ENCODE results near the gene ARSB. TPM values are rescaled to one million over a fixed set of nuclear protein-coding genes. Genes with fewer than 3 reads are reported as not detected.
A peak's percentile ranks its signal among the peaks of the same experiment; 100 is the strongest.

The ARSB gene
- total RNA-seq, 1 donor: 26.3 TPM

DNA sequence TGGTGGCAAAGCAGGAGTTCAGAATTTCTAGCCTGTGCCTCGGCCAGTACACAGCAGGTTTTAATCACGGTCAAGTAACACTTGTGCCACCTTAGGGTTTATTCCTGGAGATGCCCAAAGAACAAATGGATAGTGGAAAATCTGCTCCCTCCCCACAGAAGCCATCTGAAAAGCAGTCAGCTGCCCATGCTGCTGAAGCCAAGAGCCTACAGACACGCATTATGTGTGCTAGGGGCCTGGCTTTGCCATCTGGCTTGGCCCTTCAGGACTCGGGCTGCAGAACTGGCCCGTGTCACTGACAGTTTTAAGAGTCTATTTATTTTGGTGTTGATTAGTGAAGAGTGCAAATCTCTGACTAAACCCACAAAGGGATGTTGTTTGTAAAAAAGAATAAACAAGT lies 11.1 kb downstream of the ARSB start:
- TF ChIP-seq, protein P1, sequence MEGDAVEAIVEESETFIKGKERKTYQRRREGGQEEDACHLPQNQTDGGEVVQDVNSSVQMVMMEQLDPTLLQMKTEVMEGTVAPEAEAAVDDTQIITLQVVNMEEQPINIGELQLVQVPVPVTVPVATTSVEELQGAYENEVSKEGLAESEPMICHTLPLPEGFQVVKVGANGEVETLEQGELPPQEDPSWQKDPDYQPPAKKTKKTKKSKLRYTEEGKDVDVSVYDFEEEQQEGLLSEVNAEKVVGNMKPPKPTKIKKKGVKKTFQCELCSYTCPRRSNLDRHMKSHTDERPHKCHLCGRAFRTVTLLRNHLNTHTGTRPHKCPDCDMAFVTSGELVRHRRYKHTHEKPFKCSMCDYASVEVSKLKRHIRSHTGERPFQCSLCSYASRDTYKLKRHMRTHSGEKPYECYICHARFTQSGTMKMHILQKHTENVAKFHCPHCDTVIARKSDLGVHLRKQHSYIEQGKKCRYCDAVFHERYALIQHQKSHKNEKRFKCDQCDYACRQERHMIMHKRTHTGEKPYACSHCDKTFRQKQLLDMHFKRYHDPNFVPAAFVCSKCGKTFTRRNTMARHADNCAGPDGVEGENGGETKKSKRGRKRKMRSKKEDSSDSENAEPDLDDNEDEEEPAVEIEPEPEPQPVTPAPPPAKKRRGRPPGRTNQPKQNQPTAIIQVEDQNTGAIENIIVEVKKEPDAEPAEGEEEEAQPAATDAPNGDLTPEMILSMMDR (IDR thresholded peaks at IDR 0.05; ENCODE audit: insufficient read depth, low read depth, low read length): no peak
- DNase-seq (ENCODE audit: low read depth): peak; percentile 86
- no peak overlapping the region for H3K4me3 ChIP-seq (ENCODE audit: low read depth, low read length)

GRCh38 chr5:78972654-78973428 lies 12.3 kb downstream of the ARSB start:
- TF ChIP-seq, protein P1 (IDR thresholded peaks at IDR 0.05; ENCODE audit: insufficient read depth, low read depth, low read length): no peak
- DNase-seq (ENCODE audit: low read depth): peak; percentile 91
- H3K4me3 ChIP-seq (ENCODE audit: low read depth, low read length): no peak overlapping the region

GRCh38 chr5:78971998-78972397 lies 13.1 kb downstream of the ARSB start:
- DNase-seq (ENCODE audit: low read depth): no peak
- TF ChIP-seq, protein P1 (IDR thresholded peaks at IDR 0.05; ENCODE audit: insufficient read depth, low read depth, low read length): no peak
- no peak overlapping the region for H3K4me3 ChIP-seq (ENCODE audit: low read depth, low read length)

GRCh38 chr5:78968781-78969180 lies 16.3 kb downstream of the ARSB start:
- TF ChIP-seq, protein P1 (IDR thresholded peaks at IDR 0.05; ENCODE audit: insufficient read depth, low read depth, low read length): no peak
- no peak for DNase-seq (ENCODE audit: low read depth)
- H3K4me3 ChIP-seq (ENCODE audit: low read depth, low read length): no peak overlapping the region

DNA sequence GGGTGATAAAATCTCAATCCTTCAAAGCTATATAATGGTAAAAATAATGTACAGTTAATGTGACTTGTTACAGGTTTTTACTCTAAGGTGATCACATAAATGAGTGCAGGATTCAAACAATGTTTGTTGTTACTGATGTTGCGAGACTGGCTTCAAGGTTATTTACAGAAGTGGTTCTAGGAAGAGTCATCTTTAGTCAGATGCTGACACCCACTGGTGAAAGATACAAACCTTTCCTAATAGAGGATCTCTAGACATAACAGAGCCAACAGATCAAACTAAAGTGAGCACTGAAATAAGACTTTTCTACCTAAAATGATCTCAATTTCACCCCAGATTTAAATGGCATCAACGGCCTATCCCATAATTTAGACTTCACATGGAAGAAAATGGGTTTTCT lies 20.2 kb downstream of the ARSB start:
- peak; percentile 82 for DNase-seq (ENCODE audit: low read depth)
- TF ChIP-seq, protein P1 (IDR thresholded peaks at IDR 0.05; ENCODE audit: insufficient read depth, low read depth, low read length): peak; percentile 61

DNA sequence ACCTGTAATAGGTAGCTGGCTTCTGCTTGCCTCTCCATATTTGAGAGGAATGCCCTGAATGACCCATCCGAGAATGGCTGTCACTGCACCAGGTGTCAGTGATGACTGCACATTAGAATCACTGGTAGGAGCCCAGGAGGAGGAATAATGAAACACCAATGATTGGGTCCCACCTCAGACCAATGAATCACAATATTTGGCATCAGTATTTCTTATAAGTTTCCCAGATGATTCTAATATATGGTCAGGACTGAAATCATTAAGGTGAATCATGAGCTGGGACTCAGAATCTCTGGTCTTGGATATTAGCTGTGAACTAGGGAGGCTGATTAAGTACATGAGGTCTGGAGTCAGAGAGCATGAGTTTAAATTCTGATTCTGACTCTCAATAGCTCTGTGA lies 23.4 kb downstream of the ARSB start:
- no peak for DNase-seq (ENCODE audit: low read depth)
- TF ChIP-seq, protein P1 (IDR thresholded peaks at IDR 0.05; ENCODE audit: insufficient read depth, low read depth, low read length): no peak
- no peak overlapping the region for H3K4me3 ChIP-seq (ENCODE audit: low read depth, low read length)

More for the DNA sequence above, 20.2 kb downstream of the ARSB start:
- no peak overlapping the region for H3K4me3 ChIP-seq (ENCODE audit: low read depth, low read length)

GRCh38 chr5:78959767-78960166 lies 25.3 kb downstream of the ARSB start:
- TF ChIP-seq, protein P1 (IDR thresholded peaks at IDR 0.05; ENCODE audit: insufficient read depth, low read depth, low read length): no peak
- no peak overlapping the region for H3K4me3 ChIP-seq (ENCODE audit: low read depth, low read length)
- no peak for DNase-seq (ENCODE audit: low read depth)

All from fibroblast of villous mesenchyme (primary cell).